HepG2 (cell line): ENCODE results near the gene DRD5. TPM values are rescaled to one million over a fixed set of nuclear protein-coding genes. Genes with fewer than 3 reads are reported as not detected.
A peak's percentile ranks its signal among the peaks of the same experiment; 100 is the strongest.

Experiments
- ATAC-seq: fragments of 200-7000 bp; cut with Tn5 transposase; 3 replicates; pipeline ENCODE4 v1.9.1; 2020; ENCODE audit warnings: mild to moderate bottlenecking, moderate library complexity
- BruUV-seq: library from RNA; stranded (reverse); fragments of 400-500 nt; replicated peaks from 2 replicates; lab custom pipeline; 2021; lab: Mats Ljungman, UMichigan
- CTCF ChIA-PET: fragments of 300-600 bp; formaldehyde crosslinking; extraction: SDS; loops from one replicate; lab custom pipeline; 2021; ENCODE audit warnings: low total read pairs, inconsistent platforms, low intra/inter-chr PET ratio; lab: Yijun Ruan, JAX
- POLR2A ChIA-PET: fragments of 350-600 bp; sonication (Branson Sonifier 250); formaldehyde crosslinking; loops from one replicate; lab custom pipeline; 2020; ENCODE audit warnings: antibody characterized with exemption, inconsistent platforms; lab: Yijun Ruan, JAX
- DNase-seq: peaks from one replicate; pipeline ENCODE4 v3.0.0-alpha.2; 2015; ENCODE audit warnings: low spot score
- FAIRE-seq: peaks from 3 replicates; lab custom pipeline; 2011; peaks lifted over from hg19 to GRCh38; lab: Jason Lieb, UNC
- H2AFZ ChIP-seq: one replicate; pipeline ENCODE4 v1.6.1; 2011; ENCODE audit warnings: low read length, inconsistent platforms
- H3K27ac ChIP-seq: fragments of 300-600 bp; 3 replicates; pipeline ENCODE4 v1.8.0; 2011; ENCODE audit warnings: mixed run types, mild to moderate bottlenecking, mixed read lengths, low read length, inconsistent platforms; ENCODE audit not compliant: insufficient read depth; ENCODE audit errors: extremely low read length
- H3K27me3 ChIP-seq, 2 experiments: fragments of 200-600 bp in 1 of 2; 2 replicates in 1 of 2; 3 replicates in 1 of 2; pipeline versions ENCODE4 v1.6.0 to v1.8.0; 2011; ENCODE audit warnings: low read length in 2 of 2, mild to moderate bottlenecking in 2 of 2, moderate library complexity in 2 of 2, inconsistent platforms in 1 of 2; ENCODE audit not compliant: insufficient read depth in 2 of 2, control insufficient read depth in 1 of 2
- H3K36me3 ChIP-seq, 2 experiments: fragments of 200-600 bp in 1 of 2; replicated peaks in 1 of 2; 2 replicates in 1 of 2; 3 replicates in 1 of 2; pipeline versions ENCODE4 v1.5.1 to v1.8.0; 2011; ENCODE audit warnings: low read length in 2 of 2, inconsistent platforms in 1 of 2; ENCODE audit not compliant: insufficient read depth in 2 of 2, control insufficient read depth in 1 of 2
- H3K4me1 ChIP-seq: 2 replicates; pipeline ENCODE4 v1.5.1; 2012; ENCODE audit warnings: low read length, inconsistent platforms; ENCODE audit not compliant: insufficient read depth
- H3K4me2 ChIP-seq: 2 replicates; pipeline ENCODE4 v1.6.0; 2011; ENCODE audit warnings: low read depth, low read length, inconsistent platforms
- H3K4me3 ChIP-seq, 3 experiments: fragments of 200-600 bp in 1 of 3; sonication (generic), shearing (Covaris generic) in 1 of 3; replicated peaks in 1 of 3; 2 replicates each; pipeline ENCODE4 v1.5.1; 2011 to 2016; ENCODE audit warnings: low read length in 3 of 3, inconsistent platforms in 2 of 3, low read depth in 2 of 3, mild to moderate bottlenecking in 2 of 3, control low read depth in 1 of 3, mixed read lengths in 1 of 3; ENCODE audit not compliant: insufficient read depth in 1 of 3
- H3K79me2 ChIP-seq: one replicate; pipeline ENCODE4 v1.6.1; 2011; ENCODE audit warnings: low read length, inconsistent platforms; ENCODE audit not compliant: insufficient read depth
- H3K9ac ChIP-seq: 2 replicates; pipeline ENCODE4 v1.6.0; 2011; ENCODE audit warnings: mild to moderate bottlenecking, low read depth, low read length, inconsistent platforms; ENCODE audit not compliant: insufficient read depth
- H3K9me3 ChIP-seq: 2 replicates; pipeline ENCODE4 v1.5.1; 2012; ENCODE audit warnings: mild to moderate bottlenecking, low read length
- H4K20me1 ChIP-seq: 2 replicates; pipeline ENCODE4 v1.6.0; 2011; ENCODE audit warnings: inconsistent platforms, mild to moderate bottlenecking, low read length, moderate library complexity; ENCODE audit not compliant: insufficient read depth
- CTCF ChIP-seq: sonication (generic); formaldehyde crosslinking; IDR thresholded peaks from 2 replicates; pipeline ENCODE4 v1.5.0; 2020; ENCODE audit warnings: mild to moderate bottlenecking, missing genetic modification reagents, moderate library complexity
- FOSL2 ChIP-seq: sonication (generic); formaldehyde crosslinking; IDR thresholded peaks from 2 replicates; pipeline ENCODE4 v1.4.0; 2020; ENCODE audit warnings: missing genetic modification reagents
- MED13 ChIP-seq: sonication (generic); formaldehyde crosslinking; IDR thresholded peaks from 2 replicates; pipeline ENCODE4 v1.5.0; 2020; ENCODE audit warnings: missing genetic modification reagents
- RAD21 ChIP-seq: fragments of 450-650 bp; formaldehyde crosslinking; IDR thresholded peaks from 2 replicates; pipeline ENCODE4 v1.5.0; 2020; ENCODE audit warnings: mild to moderate bottlenecking
- SMC3 ChIP-seq: IDR thresholded peaks from 2 replicates; pipeline ENCODE4 v1.6.1; 2011; ENCODE audit warnings: low read length, improper control_type of control experiment
- SOX6 ChIP-seq, 2 experiments: fragments of 450-650 bp in 1 of 2; sonication (generic) in 1 of 2; formaldehyde crosslinking in 1 of 2; IDR thresholded peaks; 2 replicates each; pipeline versions ENCODE4 v1.4.0 to v1.6.1; 2017 to 2020; ENCODE audit warnings: antibody characterized with exemption in 1 of 2, mild to moderate bottlenecking in 1 of 2, missing genetic modification reagents in 1 of 2
- STAG1 ChIP-seq: sonication (generic); formaldehyde crosslinking; IDR thresholded peaks from 2 replicates; pipeline ENCODE4 v1.4.0; 2020; ENCODE audit warnings: missing genetic modification reagents
- ZNF670 ChIP-seq: sonication (generic); formaldehyde crosslinking; IDR thresholded peaks from 2 replicates; pipeline ENCODE4 v1.8.0; 2022; ENCODE audit warnings: mild to moderate bottlenecking, missing genetic modification reagents, borderline replicate concordance
- WGBS: methylation state at CpG from one replicate; pipeline ENCODE4 v1.1.6; 2017; ENCODE audit warnings: low lambda C conversion rate; 5-methylcytosine and 5-hydroxymethylcytosine counted together
- in situ Hi-C: cut with HindIII; loops from 2 replicates; pipeline ENCODE4 v1.10.0; 2017; ENCODE audit warnings: low pct_unique_long_range_greater_than_20kb; ENCODE audit not compliant: extremely low pct_ligation_motif_present
- intact Hi-C: fragments of 100-400 bp; cut with micrococcal nuclease; formaldehyde crosslinking; loops from one replicate; pipeline ENCODE4 v1.10.0; 2022; ENCODE audit not compliant: unreplicated experiment
- polyA plus RNA-seq, 8 experiments: library from polyadenylated mRNA; depleted of rRNA in 3 of 8; stranded (reverse) in 7 of 8; unstranded in 1 of 8; fragments of >200 nt; fragmentation: Illumina TruSeq in 4 of 8; extraction: Trizol in 4 of 8; gene quantifications; 2 replicates each; pipeline versions ENCODE4 v1.2.1 to v1.2.3, GENCODE V29; 2011 to 2016; ENCODE audit warnings: low read depth in 4 of 8, missing spikeins in 1 of 8, mixed read lengths in 1 of 8; ENCODE audit not compliant: insufficient read depth in 1 of 8
- total RNA-seq, 5 experiments: library from RNA; depleted of rRNA; stranded (reverse); fragments of >200 nt; fragmentation: Illumina TruSeq; extraction: Trizol; gene quantifications; 2 replicates each; pipeline ENCODE4 v1.2.3, GENCODE V29; 2016; ENCODE audit warnings: low read depth in 1 of 5
- TF ChIP-seq, protein P1 (sequence below), 2 experiments: sonication (generic) in 1 of 2; formaldehyde crosslinking in 1 of 2; IDR thresholded peaks; 2 replicates each; pipeline versions ENCODE4 v1.5.1 to v1.6.1; 2011 to 2020; ENCODE audit warnings: borderline replicate concordance in 1 of 2, low read depth in 1 of 2, low read length in 1 of 2, mild to moderate bottlenecking in 1 of 2, missing genetic modification reagents in 1 of 2, moderate library complexity in 1 of 2

DRD5 gene
- total and polyA plus RNA-seq, 2 of the 13 experiments (the other 11 are each of a cell fraction or from before 2014, with no cell fraction given), result not detected

- peak; percentile 71 for DNase-seq
- no peak overlapping the region for H3K9ac ChIP-seq
- peak; percentile 57 for TF ChIP-seq SMC3
- peak; percentile 94 for TF ChIP-seq STAG1 (CRISPR knock-in tag)
- TF ChIP-seq, protein P1, sequence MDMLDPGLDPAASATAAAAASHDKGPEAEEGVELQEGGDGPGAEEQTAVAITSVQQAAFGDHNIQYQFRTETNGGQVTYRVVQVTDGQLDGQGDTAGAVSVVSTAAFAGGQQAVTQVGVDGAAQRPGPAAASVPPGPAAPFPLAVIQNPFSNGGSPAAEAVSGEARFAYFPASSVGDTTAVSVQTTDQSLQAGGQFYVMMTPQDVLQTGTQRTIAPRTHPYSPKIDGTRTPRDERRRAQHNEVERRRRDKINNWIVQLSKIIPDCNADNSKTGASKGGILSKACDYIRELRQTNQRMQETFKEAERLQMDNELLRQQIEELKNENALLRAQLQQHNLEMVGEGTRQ (IDR thresholded peaks at IDR 0.05; ENCODE audit: low read depth, low read length), result no peak
- TF ChIP-seq, protein P1 (CRISPR knock-in tag; IDR thresholded peaks at IDR 0.05; ENCODE audit: borderline replicate concordance), result no peak
- TF ChIP-seq ZNF670 (CRISPR knock-in tag), result no peak
- no peak for TF ChIP-seq SOX6 (IDR thresholded peaks at IDR 0.05)
- peak; percentile 22; the same call in 1 of the 2 replicates for TF ChIP-seq SOX6 (CRISPR knock-in tag; IDR thresholded peaks at IDR 0.05)
- 0 out of 2 replicates have a peak, but pooled peaks have one; percentile 6 for TF ChIP-seq FOSL2 (CRISPR knock-in tag)
- no peak for TF ChIP-seq MED13 (CRISPR knock-in tag)
- TF ChIP-seq CTCF (CRISPR knock-in tag), result peak; percentile 85
- TF ChIP-seq RAD21 (CRISPR knock-in tag), result peak; percentile 51
- no peaks in the 10 kb centered on the region for H3K9me3 ChIP-seq
- no peaks in the 10 kb centered on the region; a peak in 1 of 5 replicates for H3K27me3 ChIP-seq
- no peaks in the 10 kb centered on the region for H4K20me1 ChIP-seq
- no peaks in the 10 kb centered on the region for H3K79me2 ChIP-seq
- no peak overlapping the region; a peak in 1 of 6 replicates for H3K4me3 ChIP-seq
- WGBS, result 26% methylated on average over 9 of the region's 11 CpGs
- peak; percentile 97 for FAIRE-seq
- H3K4me1 ChIP-seq, result peaks cover 5% of the 10 kb centered on the region; the same call in 1 of the 2 replicates
- in situ Hi-C loops, result loop anchor here (5.0 to 25.0 kb wide), 3 partner anchors 254 to 649 kb away; no protein-coding TSS in a partner anchor
- no peaks in the 10 kb centered on the region for H3K36me3 ChIP-seq
- H3K4me2 ChIP-seq, result peak overlapping the region; percentile 59
- ChIA-PET POLR2A (no interaction called here), CTCF (interaction anchor here (1.3 to 1.6 kb wide), 4 partner anchors 136 to 641 kb away, joined by 4 to 11 read pairs (median 4); no protein-coding TSS in a partner anchor)
- no TSS peak for BruUV-seq
- no peak overlapping the region for H2AFZ ChIP-seq
- intact Hi-C loops, result loop anchor here (1.0 to 5.0 kb wide), 4 partner anchors 296 to 786 kb away; no protein-coding TSS in a partner anchor
- H3K27ac ChIP-seq, result no peak overlapping the region
- peak; percentile 78 for ATAC-seq
These were observed 18.5 kb upstream of the DRD5 start for GRCh38 chr4:9762823-9763475.
